Activated naive CD8-positive, alpha-beta T cell treated with anti-CD3 and anti-CD28 coated beads for 36 hours (primary cell): ENCODE data around the gene GARIN5A. TPM values are rescaled to one million over a fixed set of nuclear protein-coding genes. Genes with fewer than 3 reads are reported as not detected.

Source experiments
- DNase-seq: peaks from one replicate; pipeline ENCODE4 v3.0.0; 2021
- H3K27ac Mint-ChIP-seq: one replicate; pipeline ENCODE4 v1.8.0; 2022; ENCODE audit warnings: mild to moderate bottlenecking, moderate library complexity, mixed read lengths
- H3K27me3 Mint-ChIP-seq: one replicate; pipeline ENCODE4 v1.8.0; 2022; ENCODE audit warnings: mild to moderate bottlenecking, mixed read lengths
- H3K36me3 Mint-ChIP-seq: one replicate; pipeline ENCODE4 v1.8.0; 2021; ENCODE audit warnings: mild to moderate bottlenecking, mixed read lengths
- H3K4me1 Mint-ChIP-seq: one replicate; pipeline ENCODE4 v1.8.0; 2021; ENCODE audit warnings: mixed read lengths
- H3K4me3 Mint-ChIP-seq: one replicate; pipeline ENCODE4 v1.8.0; 2022; ENCODE audit warnings: mild to moderate bottlenecking, moderate library complexity, mixed read lengths
- H3K9me3 Mint-ChIP-seq: one replicate; pipeline ENCODE4 v1.8.0; 2022; ENCODE audit warnings: mixed read lengths
- total RNA-seq, 2 experiments: library from RNA; stranded (reverse); gene quantifications; one replicate each; pipeline ENCODE4 v1.2.3, GENCODE V29; 2021

Gene GARIN5A
- total RNA-seq, 2 experiments from 2014 or later: 0.52 to 0.90 TPM

DNA sequence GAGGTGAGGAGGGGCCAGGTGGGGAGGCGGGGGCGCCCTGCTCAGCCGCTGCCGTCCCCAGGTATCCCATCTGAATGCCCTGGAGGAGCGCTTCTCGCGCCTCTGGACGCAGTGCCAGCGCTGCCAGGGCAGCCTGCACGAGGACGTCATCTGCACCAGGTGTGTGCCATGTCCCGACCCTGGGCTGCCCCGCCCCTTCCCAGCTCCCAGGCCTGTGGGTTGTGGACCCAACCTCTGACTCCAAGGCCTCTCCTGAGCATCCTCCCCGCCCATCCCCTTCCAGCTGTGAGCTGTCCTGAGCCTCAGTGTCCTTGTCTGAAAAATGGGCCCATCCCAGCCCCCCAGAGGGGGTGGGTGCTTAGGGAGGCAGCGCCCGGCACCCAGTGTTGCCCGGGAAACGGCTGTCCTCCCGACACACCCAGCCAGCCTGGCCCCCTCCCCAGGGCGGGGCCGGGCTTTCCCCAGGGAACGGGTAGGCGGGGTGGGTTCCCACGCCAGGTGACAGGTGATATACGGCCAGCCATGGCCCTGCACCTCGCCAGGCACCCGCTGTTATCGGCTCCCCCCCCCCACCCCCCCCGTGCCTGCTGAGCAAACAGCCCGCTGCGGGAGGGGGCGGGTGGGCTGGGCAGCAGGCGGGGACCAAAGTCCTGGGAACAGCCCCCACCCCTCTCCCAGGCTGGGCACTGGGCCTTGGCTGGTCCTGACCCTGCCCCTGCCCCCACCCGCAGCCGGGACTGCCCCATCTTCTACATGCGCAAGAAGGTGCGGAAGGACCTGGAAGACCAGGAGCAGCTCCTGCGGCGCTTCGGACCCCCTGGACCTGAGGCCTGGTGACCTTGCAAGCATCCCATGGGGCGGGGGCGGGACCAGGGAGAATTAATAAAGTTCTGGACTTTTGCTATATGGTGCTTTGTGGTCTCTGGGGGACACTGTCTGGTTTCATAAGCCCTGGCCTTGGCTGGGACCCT lies 59.3 kb downstream of the GARIN5A start:
- Mint-ChIP-seq H3K4me1 (peaks cover 11% of the 10 kb centered on the region), H3K4me3 (no peak overlapping the region), H3K9me3 (peaks cover 2% of the 10 kb centered on the region), H3K27ac (no peak overlapping the region), H3K27me3 (peaks cover 37% of the 10 kb centered on the region), H3K36me3 (peaks cover 27% of the 10 kb centered on the region)
- DNase-seq: no peak

Other genes with a start within 250 kb of the GARIN5A start
- gene KCNC3, start 147.5 kb downstream of the GARIN5A start, total RNA-seq: under 1 TPM; 0.56 to 0.64 TPM
- gene NAPSA, start 111.2 kb downstream of the GARIN5A start, total RNA-seq: 10 to 100 TPM; 16.1 to 18.1 TPM
- gene NR1H2, start 100.4 kb downstream of the GARIN5A start, total RNA-seq: 10 to 100 TPM; 49.6 TPM
- gene POLD1, start 92.5 kb downstream of the GARIN5A start, total RNA-seq: 100 to 1,000 TPM; 191 to 196 TPM
- gene SPIB, start 57.9 kb downstream of the GARIN5A start, total RNA-seq: 1 to 10 TPM; 1.6 TPM
- under 1 TPM; 0.12 to 0.45 TPM for gene MYBPC2, start 44.0 kb downstream of the GARIN5A start, total RNA-seq
- gene EMC10, start 341 bp downstream of the GARIN5A start, total RNA-seq: 10 to 100 TPM; 49.7 to 50.1 TPM
- 10 to 100 TPM; 26.2 to 27.0 TPM for gene JOSD2, start 34.3 kb upstream of the GARIN5A start, total RNA-seq
- not detected for gene ASPDH, start 37.1 kb upstream of the GARIN5A start, total RNA-seq
- gene LRRC4B, start 91.6 kb upstream of the GARIN5A start, total RNA-seq: not detected
- 1 to 10 TPM; 1.4 to 1.9 TPM for gene SYT3, start 163.0 kb upstream of the GARIN5A start, total RNA-seq
- gene C19orf81, start 172.6 kb upstream of the GARIN5A start, total RNA-seq: 1 to 10 TPM; 2.6 to 2.9 TPM
- under 1 TPM; 0.04 to 0.12 TPM for gene SHANK1, start 243.0 kb upstream of the GARIN5A start, total RNA-seq
- 1 to 10 TPM; 2.2 to 3.1 TPM for gene CLEC11A, start 246.5 kb upstream of the GARIN5A start, total RNA-seq